ENCODE results near the gene TP53AIP1. TPM values are rescaled to one million over a fixed set of nuclear protein-coding genes. Genes with fewer than 3 reads are reported as not detected.

TP53AIP1 gene
- total RNA-seq, 1 experiment from 2014 or later, result 0.11 TPM

GRCh38 chr11:128934351-128934750 is 8.3 kb downstream of the TP53AIP1 start:
- POLR2A ChIA-PET, result no interaction called here
- no peak for TF ChIP-seq CTCF (IDR thresholded peaks at IDR 0.05; ENCODE audit: insufficient read depth in 1 of 2, low read depth in 1 of 2, low read length in 1 of 2, severe bottlenecking in 1 of 2, unreplicated experiment in 1 of 2)
- no peaks in the 10 kb centered on the region for H3K36me3 Mint-ChIP-seq (ENCODE audit: insufficient read depth, unreplicated experiment)
- H3K4me1 Mint-ChIP-seq (ENCODE audit: low read depth, unreplicated experiment), result no peaks in the 10 kb centered on the region
- H3K27me3 Mint-ChIP-seq (ENCODE audit: insufficient read depth, unreplicated experiment), result peaks cover 5% of the 10 kb centered on the region
- no peaks in the 10 kb centered on the region for H3K4me1 ChIP-seq
- intact Hi-C loops (cut with micrococcal nuclease; ENCODE audit: unreplicated experiment), result no loop called here
- no peaks in the 10 kb centered on the region for H3K36me3 ChIP-seq (ENCODE audit: control insufficient read depth, insufficient read depth, low read length)
- DNase-seq, result no peak
- no peak overlapping the region for H3K4me3 Mint-ChIP-seq (ENCODE audit: unreplicated experiment)
- H3K9me3 ChIP-seq, result no peaks in the 10 kb centered on the region
- H3K27ac Mint-ChIP-seq (ENCODE audit: unreplicated experiment), result no peak overlapping the region
- BruUV-seq (replicated peaks), result no TSS peak
- H3K27me3 ChIP-seq (replicated peaks; ENCODE audit: control insufficient read depth, insufficient read depth, low read length), result 0 out of 2 replicates have a peak, but pooled peaks cover under 1% of the 10 kb centered on the region
- H3K9me3 Mint-ChIP-seq (ENCODE audit: unreplicated experiment), result no peaks in the 10 kb centered on the region
- CTCF ChIA-PET, result interaction anchor here (2.1 kb wide), 1 partner anchor 22 kb away, joined by 5 read pairs; no protein-coding TSS in a partner anchor
- H3K4me3 ChIP-seq (ENCODE audit: low read depth, low read length), result no peak overlapping the region

- no TSS peak for BruUV-seq (replicated peaks)
- H3K4me3 Mint-ChIP-seq (ENCODE audit: unreplicated experiment), result no peak overlapping the region
- H3K36me3 Mint-ChIP-seq (ENCODE audit: insufficient read depth, unreplicated experiment), result no peaks in the 10 kb centered on the region
- H3K27me3 Mint-ChIP-seq (ENCODE audit: insufficient read depth, unreplicated experiment), result peaks cover 8% of the 10 kb centered on the region
- Histone ChIP-seq H3K27me3 (replicated peaks; ENCODE audit: control insufficient read depth, insufficient read depth, low read length) (no peaks in the 10 kb centered on the region), H3K4me3 (ENCODE audit: low read depth, low read length) (no peak overlapping the region), H3K9me3 (no peaks in the 10 kb centered on the region), H3K4me1 (no peaks in the 10 kb centered on the region), H3K36me3 (ENCODE audit: control insufficient read depth, insufficient read depth, low read length) (no peaks in the 10 kb centered on the region)
- no peaks in the 10 kb centered on the region for H3K4me1 Mint-ChIP-seq (ENCODE audit: low read depth, unreplicated experiment)
- TF ChIP-seq CTCF (IDR thresholded peaks at IDR 0.05; ENCODE audit: insufficient read depth in 1 of 2, low read depth in 1 of 2, low read length in 1 of 2, severe bottlenecking in 1 of 2, unreplicated experiment in 1 of 2), result no peak
- ChIA-PET CTCF (interaction anchor here (0.5 to 2.1 kb wide), 3 partner anchors 23 to 489 kb away, joined by 3 to 5 read pairs (median 4); no protein-coding TSS in a partner anchor), POLR2A (no interaction called here)
- intact Hi-C loops (cut with micrococcal nuclease; ENCODE audit: unreplicated experiment), result no loop called here
- H3K27ac Mint-ChIP-seq (ENCODE audit: unreplicated experiment), result no peak overlapping the region
- H3K9me3 Mint-ChIP-seq (ENCODE audit: unreplicated experiment), result no peaks in the 10 kb centered on the region
- no peak for DNase-seq
These were observed 9.0 kb downstream of the TP53AIP1 start for GRCh38 chr11:128933481-128934178.

GRCh38 chr11:128931668-128932067 is 11.0 kb downstream of the TP53AIP1 start:
- no peak overlapping the region for H3K4me3 Mint-ChIP-seq (ENCODE audit: unreplicated experiment)
- no peaks in the 10 kb centered on the region for H3K36me3 ChIP-seq (ENCODE audit: control insufficient read depth, insufficient read depth, low read length)
- H3K36me3 Mint-ChIP-seq (ENCODE audit: insufficient read depth, unreplicated experiment), result no peaks in the 10 kb centered on the region
- H3K4me1 Mint-ChIP-seq (ENCODE audit: low read depth, unreplicated experiment), result no peaks in the 10 kb centered on the region
- no peaks in the 10 kb centered on the region for H3K4me1 ChIP-seq
- TF ChIP-seq CTCF (IDR thresholded peaks at IDR 0.05; ENCODE audit: insufficient read depth in 1 of 2, low read depth in 1 of 2, low read length in 1 of 2, severe bottlenecking in 1 of 2, unreplicated experiment in 1 of 2), result no peak
- intact Hi-C loops (cut with micrococcal nuclease; ENCODE audit: unreplicated experiment), result no loop called here
- no peaks in the 10 kb centered on the region for H3K9me3 ChIP-seq
- no peaks in the 10 kb centered on the region; the same call in 1 of the 2 replicates for H3K27me3 ChIP-seq (replicated peaks; ENCODE audit: control insufficient read depth, insufficient read depth, low read length)
- no peaks in the 10 kb centered on the region for H3K9me3 Mint-ChIP-seq (ENCODE audit: unreplicated experiment)
- peaks cover 18% of the 10 kb centered on the region for H3K27me3 Mint-ChIP-seq (ENCODE audit: insufficient read depth, unreplicated experiment)
- POLR2A ChIA-PET, result no interaction called here
- no peak overlapping the region for H3K27ac Mint-ChIP-seq (ENCODE audit: unreplicated experiment)
- BruUV-seq (replicated peaks), result no TSS peak
- CTCF ChIA-PET, result interaction anchor here (1.0 kb wide), 1 partner anchor 16 kb away, joined by 3 read pairs; no protein-coding TSS in a partner anchor
- no peak overlapping the region for H3K4me3 ChIP-seq (ENCODE audit: low read depth, low read length)
- DNase-seq, result peak in 1 of 2 experiments; percentile 26

All from Caco-2 (cell line).